H9 (cell line): ENCODE results near the gene ZNF407. TPM values are rescaled to one million over a fixed set of nuclear protein-coding genes. Genes with fewer than 3 reads are reported as not detected.

Source experiments
- DNase-seq: peaks from one replicate; pipeline ENCODE4 v3.0.0-alpha.2; 2017
- H2AFZ ChIP-seq: one replicate; pipeline ENCODE4 v1.6.1; 2013; ENCODE audit warnings: mild to moderate bottlenecking, low read length, control low read depth, moderate library complexity
- H2AK5ac ChIP-seq: 2 replicates; pipeline ENCODE4 v1.6.1; 2013; ENCODE audit warnings: low read length, control low read depth, mixed read lengths; ENCODE audit not compliant: insufficient read length
- H2BK120ac ChIP-seq: one replicate; pipeline ENCODE4 v1.6.1; 2013; ENCODE audit warnings: low read depth, mild to moderate bottlenecking, low read length, control low read depth, inconsistent platforms; ENCODE audit not compliant: poor library complexity, severe bottlenecking
- H2BK12ac ChIP-seq: 2 replicates; pipeline ENCODE4 v1.6.1; 2013; ENCODE audit warnings: low read length, control low read depth, mixed read lengths, low read depth; ENCODE audit not compliant: insufficient read length
- H2BK15ac ChIP-seq: 2 replicates; pipeline ENCODE4 v1.6.1; 2013; ENCODE audit warnings: low read depth, low read length, control low read depth
- H2BK20ac ChIP-seq: one replicate; pipeline ENCODE4 v1.6.1; 2013; ENCODE audit warnings: low read depth, mild to moderate bottlenecking, low read length, control low read depth, inconsistent platforms; ENCODE audit not compliant: poor library complexity, severe bottlenecking
- H2BK5ac ChIP-seq: 2 replicates; pipeline ENCODE4 v1.6.1; 2013; ENCODE audit warnings: low read length, control low read depth, mixed read lengths; ENCODE audit not compliant: insufficient read length
- H3K14ac ChIP-seq: 2 replicates; pipeline ENCODE4 v1.6.1; 2013; ENCODE audit warnings: low read length, control low read depth; ENCODE audit not compliant: insufficient read depth
- H3K18ac ChIP-seq: 2 replicates; pipeline ENCODE4 v1.6.1; 2013; ENCODE audit warnings: low read depth, mild to moderate bottlenecking, mixed read lengths, low read length, control low read depth; ENCODE audit not compliant: insufficient read length
- H3K23ac ChIP-seq: 2 replicates; pipeline ENCODE4 v1.6.1; 2013; ENCODE audit warnings: low read length, control low read depth, mixed read lengths, low read depth; ENCODE audit not compliant: insufficient read length
- H3K23me2 ChIP-seq: 2 replicates; pipeline ENCODE4 v1.6.1; 2013; ENCODE audit warnings: low read depth, mild to moderate bottlenecking, mixed read lengths, low read length, control low read depth; ENCODE audit not compliant: insufficient read length, poor library complexity, severe bottlenecking
- H3K27ac ChIP-seq: 2 replicates; pipeline ENCODE4 v1.5.1; 2013; ENCODE audit warnings: low read length, control low read depth, mixed read lengths, low read depth; ENCODE audit not compliant: insufficient read length
- H3K27me3 ChIP-seq: 2 replicates; pipeline ENCODE4 v1.6.1; 2013; ENCODE audit warnings: low read length, control low read depth, inconsistent platforms; ENCODE audit not compliant: insufficient read depth
- H3K4ac ChIP-seq: 2 replicates; pipeline ENCODE4 v1.6.1; 2013; ENCODE audit warnings: low read depth, mild to moderate bottlenecking, control low read depth, inconsistent platforms, low read length, moderate library complexity
- H3K4me1 ChIP-seq: 2 replicates; pipeline ENCODE4 v1.6.1; 2013; ENCODE audit warnings: low read length, control low read depth, inconsistent platforms; ENCODE audit not compliant: insufficient read depth
- H3K4me2 ChIP-seq: 2 replicates; pipeline ENCODE4 v1.6.1; 2013; ENCODE audit warnings: low read length, control low read depth, mixed read lengths; ENCODE audit not compliant: insufficient read length, insufficient read depth
- H3K56ac ChIP-seq: 2 replicates; pipeline ENCODE4 v1.6.1; 2013; ENCODE audit warnings: low read depth, mild to moderate bottlenecking, mixed read lengths, low read length, control low read depth; ENCODE audit not compliant: insufficient read length
- H3K79me1 ChIP-seq: 2 replicates; pipeline ENCODE4 v1.6.1; 2013; ENCODE audit warnings: low read depth, mild to moderate bottlenecking, moderate library complexity, low read length, control low read depth, inconsistent platforms; ENCODE audit not compliant: insufficient read depth, poor library complexity, severe bottlenecking
- H3K79me2 ChIP-seq: 2 replicates; pipeline ENCODE4 v1.6.1; 2013; ENCODE audit warnings: low read length, control low read depth, inconsistent platforms; ENCODE audit not compliant: insufficient read depth
- H3K9ac ChIP-seq: 2 replicates; pipeline ENCODE4 v1.6.1; 2013; ENCODE audit warnings: low read length, control low read depth, mixed read lengths; ENCODE audit not compliant: insufficient read length; ENCODE audit errors: extremely low read depth
- H3K9me3 ChIP-seq: one replicate; pipeline ENCODE4 v1.6.1; 2013; ENCODE audit warnings: low read depth, low read length, inconsistent platforms; ENCODE audit not compliant: control insufficient read depth
- H3T11ph ChIP-seq: one replicate; pipeline ENCODE4 v1.6.1; 2013; ENCODE audit warnings: mild to moderate bottlenecking, low read length, control low read depth, inconsistent platforms
- H4K20me1 ChIP-seq: one replicate; pipeline ENCODE4 v1.6.1; 2013; ENCODE audit not compliant: control insufficient read depth, insufficient read length, insufficient read depth
- H4K5ac ChIP-seq: 2 replicates; pipeline ENCODE4 v1.6.1; 2013; ENCODE audit warnings: low read depth, mild to moderate bottlenecking, mixed read lengths, low read length, control low read depth; ENCODE audit not compliant: insufficient read length
- H4K8ac ChIP-seq: replicated peaks from 2 replicates; pipeline ENCODE4 v1.6.1; 2013; ENCODE audit warnings: low read length, control low read depth, mixed read lengths, low read depth; ENCODE audit not compliant: insufficient read length
- H4K91ac ChIP-seq: 2 replicates; pipeline ENCODE4 v1.6.1; 2013; ENCODE audit warnings: low read depth, mild to moderate bottlenecking, moderate library complexity, mixed read lengths, low read length, control low read depth; ENCODE audit not compliant: insufficient read length
- H3K27ac Mint-ChIP-seq, 3 experiments: 2 replicates in 2 of 3; 3 replicates in 1 of 3; pipeline ENCODE4 v1.8.0; 2020 to 2021; ENCODE audit warnings: mixed read lengths in 3 of 3, mild to moderate bottlenecking in 1 of 3, moderate library complexity in 1 of 3
- H3K27me3 Mint-ChIP-seq: 2 replicates; pipeline ENCODE4 v1.8.0; 2021; ENCODE audit warnings: low read depth, mild to moderate bottlenecking, moderate library complexity, mixed read lengths
- H3K36me3 Mint-ChIP-seq, 3 experiments: 2 replicates in 2 of 3; 3 replicates in 1 of 3; pipeline ENCODE4 v1.8.0; 2020 to 2021; ENCODE audit warnings: low read depth in 3 of 3, mixed read lengths in 3 of 3; ENCODE audit not compliant: insufficient read depth in 1 of 3
- H3K4me1 Mint-ChIP-seq, 2 experiments: 2 replicates each; pipeline ENCODE4 v1.8.0; 2020; ENCODE audit warnings: mixed read lengths in 2 of 2
- H3K4me3 Mint-ChIP-seq, 2 experiments: 2 replicates in 1 of 2; 3 replicates in 1 of 2; pipeline ENCODE4 v1.8.0; 2020 to 2021; ENCODE audit warnings: mild to moderate bottlenecking in 2 of 2, mixed read lengths in 2 of 2, moderate library complexity in 1 of 2
- H3K9me3 Mint-ChIP-seq, 2 experiments: 2 replicates in 1 of 2; 3 replicates in 1 of 2; pipeline ENCODE4 v1.8.0; 2020; ENCODE audit warnings: mild to moderate bottlenecking in 2 of 2, mixed read lengths in 2 of 2, moderate library complexity in 1 of 2
- CTCF ChIP-seq: fragments of 200-600 bp; sonication (generic); conservative IDR thresholded peaks from 3 replicates; pipeline ENCODE4 v1.8.0; 2021; ENCODE audit warnings: antibody characterized with exemption, mild to moderate bottlenecking
- WGBS: extraction: QIAGEN DNeasy Blood & Tissue Kit; methylation state at CpG from one replicate; pipeline ENCODE4 v1.1.7; 2013; ENCODE audit warnings: missing lambda C conversion rate, low lambda C conversion rate, mixed read lengths; ENCODE audit not compliant: insufficient read length; ENCODE audit errors: extremely low coverage; 5-methylcytosine and 5-hydroxymethylcytosine counted together
- total RNA-seq: library from RNA; stranded (reverse); gene quantifications from 2 replicates; pipeline ENCODE4 v1.2.1, GENCODE V29; 2021

ZNF407 gene
- total RNA-seq, 1 experiment from 2014 or later: 8.7 TPM

GRCh38 chr18:74942319-74942910 lies 344.7 kb downstream of the ZNF407 start:
- Histone ChIP-seq H3K4me1 (peaks cover 5% of the 10 kb centered on the region), H3K27me3 (no peaks in the 10 kb centered on the region), H3K27ac (no peak overlapping the region), H3K9ac (no peak overlapping the region), H3K79me1 (no peaks in the 10 kb centered on the region), H3T11ph (no peak overlapping the region), H2BK15ac (no peak overlapping the region), H2BK20ac (no peak overlapping the region), H3K79me2 (no peaks in the 10 kb centered on the region), H4K8ac (no peak overlapping the region), H3K14ac (no peak overlapping the region), H3K56ac (no peak overlapping the region), H3K23ac (no peak overlapping the region), H3K18ac (no peak overlapping the region), H4K5ac (no peak overlapping the region), H3K4me2 (no peak overlapping the region), H2BK12ac (no peak overlapping the region), H2AFZ (no peak overlapping the region), H2BK5ac (no peak overlapping the region), H2BK120ac (no peak overlapping the region), H4K20me1 (no peaks in the 10 kb centered on the region), H3K23me2 (no peaks in the 10 kb centered on the region), H2AK5ac (no peak overlapping the region), H3K9me3 (no peaks in the 10 kb centered on the region), H4K91ac (no peak overlapping the region), H3K4ac (no peak overlapping the region)
- Mint-ChIP-seq H3K36me3 (no peaks in the 10 kb centered on the region), H3K4me3 (no peak overlapping the region), H3K27me3 (no peaks in the 10 kb centered on the region), H3K9me3 (no peaks in the 10 kb centered on the region), H3K27ac (no peak overlapping the region), H3K4me1 (peaks cover 17 to 20% of the 10 kb centered on the region in 2 experiments)
- no peak for DNase-seq
- TF ChIP-seq CTCF: no peak
- WGBS: no CpG with 5 or more reads among the region's 9 CpGs
